IMR-90 (cell line): Measurements from ENCODE around the gene CDKL1. TPM values are rescaled to one million over a fixed set of nuclear protein-coding genes. Genes with fewer than 3 reads are reported as not detected.

Source experiments
- ATAC-seq: fragments of 200-7000 bp; cut with Tn5 transposase; 2 replicates; pipeline ENCODE4 v1.9.1; 2020; ENCODE audit warnings: low read depth, mild to moderate bottlenecking, moderate library complexity
- BruUV-seq: library from RNA; stranded (reverse); fragments of 400-500 nt; replicated peaks from 2 replicates; lab custom pipeline; 2021; lab: Mats Ljungman, UMichigan
- CTCF ChIA-PET: fragments of 300-600 bp; formaldehyde crosslinking; extraction: SDS; loops from one replicate; lab custom pipeline; 2021; ENCODE audit warnings: antibody characterized with exemption; lab: Yijun Ruan, JAX
- POLR2A ChIA-PET: fragments of 300-600 bp; sonication (Branson Sonifier 250); formaldehyde crosslinking; loops from one replicate; lab custom pipeline; 2022; ENCODE audit warnings: antibody characterized with exemption; ENCODE audit not compliant: unreplicated experiment; lab: Charles Lee
- DNase-seq: peaks from one replicate; pipeline ENCODE4 v3.0.0; 2013
- H2AFZ ChIP-seq: replicated peaks from 2 replicates; pipeline ENCODE3; 2013; ENCODE audit warnings: low read length, mild to moderate bottlenecking; ENCODE audit not compliant: poor library complexity
- H2AK5ac ChIP-seq: 2 replicates; pipeline ENCODE4 v1.6.1; 2013; ENCODE audit warnings: low read depth, low read length, inconsistent platforms
- H2AK9ac ChIP-seq: replicated peaks from 2 replicates; pipeline ENCODE3; 2013; ENCODE audit warnings: mild to moderate bottlenecking, low read depth, low read length, moderate library complexity; ENCODE audit not compliant: poor library complexity
- H2BK120ac ChIP-seq: 2 replicates; pipeline ENCODE4 v1.6.1; 2013; ENCODE audit warnings: low read depth, low read length, inconsistent platforms
- H2BK15ac ChIP-seq: 3 replicates; pipeline ENCODE4 v1.6.1; 2013; ENCODE audit warnings: low read depth, low read length, inconsistent platforms
- H2BK20ac ChIP-seq: 2 replicates; pipeline ENCODE4 v1.6.1; 2013; ENCODE audit warnings: low read depth, mild to moderate bottlenecking, inconsistent platforms, low read length, moderate library complexity
- H2BK5ac ChIP-seq: 2 replicates; pipeline ENCODE4 v1.6.1; 2013; ENCODE audit warnings: mild to moderate bottlenecking, low read depth, low read length, inconsistent platforms; ENCODE audit not compliant: poor library complexity, severe bottlenecking
- H3K14ac ChIP-seq: replicated peaks from 2 replicates; pipeline ENCODE4 v1.6.1; 2013; ENCODE audit warnings: low read depth, low read length, inconsistent platforms
- H3K18ac ChIP-seq: 2 replicates; pipeline ENCODE4 v1.6.1; 2013; ENCODE audit warnings: low read depth, low read length, control low read depth
- H3K23ac ChIP-seq: 2 replicates; pipeline ENCODE4 v1.6.1; 2013; ENCODE audit warnings: low read depth, low read length, inconsistent platforms
- H3K27ac ChIP-seq: 2 replicates; pipeline ENCODE4 v1.5.1; 2013; ENCODE audit warnings: mild to moderate bottlenecking, control low read depth, low read length; ENCODE audit not compliant: insufficient read depth
- H3K27me3 ChIP-seq: 2 replicates; pipeline ENCODE4 v1.6.1; 2013; ENCODE audit warnings: low read length; ENCODE audit not compliant: control insufficient read depth, insufficient read depth
- H3K36me3 ChIP-seq: 2 replicates; pipeline ENCODE4 v1.6.1; 2013; ENCODE audit warnings: low read length, mixed read lengths; ENCODE audit not compliant: control insufficient read depth, insufficient read depth
- H3K4ac ChIP-seq: 2 replicates; pipeline ENCODE4 v1.6.1; 2013; ENCODE audit warnings: low read depth, low read length, inconsistent platforms
- H3K4me1 ChIP-seq: 2 replicates; pipeline ENCODE4 v1.6.1; 2013; ENCODE audit warnings: low read length, mixed read lengths; ENCODE audit not compliant: control insufficient read depth, insufficient read depth
- H3K4me2 ChIP-seq: 2 replicates; pipeline ENCODE4 v1.6.1; 2013; ENCODE audit warnings: low read depth, mild to moderate bottlenecking, control low read depth, low read length, moderate library complexity
- H3K4me3 ChIP-seq: 2 replicates; pipeline ENCODE4 v1.5.1; 2013; ENCODE audit warnings: low read depth, mild to moderate bottlenecking, control low read depth, low read length, moderate library complexity; ENCODE audit not compliant: insufficient read depth
- H3K56ac ChIP-seq: 2 replicates; pipeline ENCODE4 v1.6.1; 2013; ENCODE audit warnings: low read length, inconsistent platforms; ENCODE audit not compliant: insufficient read depth; ENCODE audit errors: extremely low read depth
- H3K79me1 ChIP-seq, 2 experiments: 2 replicates each; pipeline ENCODE4 v1.6.1; 2013; ENCODE audit warnings: low read length in 2 of 2, inconsistent platforms in 1 of 2, low read depth in 1 of 2
- H3K9ac ChIP-seq: 2 replicates; pipeline ENCODE4 v1.6.1; 2013; ENCODE audit warnings: low read depth, low read length, control low read depth
- H3K9me1 ChIP-seq: 2 replicates; pipeline ENCODE4 v1.6.1; 2013; ENCODE audit warnings: low read length, inconsistent platforms; ENCODE audit not compliant: insufficient read depth
- H3K9me3 ChIP-seq: 2 replicates; pipeline ENCODE4 v1.6.1; 2013; ENCODE audit warnings: low read length; ENCODE audit not compliant: control insufficient read depth, insufficient read depth
- H4K20me1 ChIP-seq: 2 replicates; pipeline ENCODE4 v1.6.1; 2013; ENCODE audit warnings: low read length, inconsistent platforms; ENCODE audit not compliant: insufficient read depth
- H4K5ac ChIP-seq: 2 replicates; pipeline ENCODE4 v1.6.1; 2013; ENCODE audit warnings: mild to moderate bottlenecking, low read depth, low read length, control low read depth
- H4K8ac ChIP-seq, 2 experiments: 2 replicates each; pipeline ENCODE4 v1.6.1; 2013; ENCODE audit warnings: low read depth in 2 of 2, low read length in 2 of 2, control low read depth in 1 of 2, inconsistent platforms in 1 of 2
- H4K91ac ChIP-seq: 2 replicates; pipeline ENCODE4 v1.6.1; 2013; ENCODE audit warnings: low read depth, low read length, inconsistent platforms; ENCODE audit not compliant: insufficient read depth
- MAZ ChIP-seq: IDR thresholded peaks from 2 replicates; pipeline ENCODE4 v1.6.1; 2012; ENCODE audit warnings: low read depth, mild to moderate bottlenecking, low read length, improper control_type of control experiment, moderate library complexity, borderline replicate concordance
- RAD21 ChIP-seq: IDR thresholded peaks from 2 replicates; pipeline ENCODE4 v1.6.1; 2012; ENCODE audit warnings: low read length, improper control_type of control experiment
- RCOR1 ChIP-seq: IDR thresholded peaks from 2 replicates; pipeline ENCODE4 v1.6.1; 2012; ENCODE audit warnings: mild to moderate bottlenecking, low read length, improper control_type of control experiment; ENCODE audit not compliant: insufficient replicate concordance
- RFX5 ChIP-seq: IDR thresholded peaks from 2 replicates; pipeline ENCODE4 v1.8.0; 2012; ENCODE audit warnings: low read depth, mild to moderate bottlenecking, low read length, moderate library complexity
- SMC3 ChIP-seq: fragments of 150-350 bp; IDR thresholded peaks from 2 replicates; pipeline ENCODE4 v1.6.1; 2016; ENCODE audit warnings: low read depth, mild to moderate bottlenecking, antibody characterized with exemption, low read length, moderate library complexity
- WGBS, 2 experiments: methylation state at CpG; one replicate each; pipeline versions ENCODE4 v1.1.5 to v1.1.7; 2013; ENCODE audit warnings: missing lambda C conversion rate in 2 of 2; ENCODE audit not compliant: insufficient read length in 1 of 2; ENCODE audit errors: extremely low coverage in 2 of 2; 5-methylcytosine and 5-hydroxymethylcytosine counted together
- dilution Hi-C: fragments of 300-500 bp; cut with HindIII; formaldehyde crosslinking; loops from one replicate; pipeline ENCODE4 v1.14.3; 2018; ENCODE audit warnings: low sequenced_read_pairs; ENCODE audit not compliant: unreplicated experiment
- in situ Hi-C: fragments of 300-500 bp; cut with MboI; formaldehyde crosslinking; loops from 3 replicates; pipeline ENCODE4 v1.14.3; 2019; ENCODE audit warnings: low sequenced_read_pairs, inconsistent platforms, mixed read lengths
- intact Hi-C: fragments of 100-400 bp; cut with micrococcal nuclease; formaldehyde crosslinking; loops from 2 replicates; pipeline ENCODE4 v1.10.0; 2022
- polyA plus RNA-seq, 3 experiments: library from polyadenylated mRNA; depleted of rRNA; stranded (reverse); fragments of >200 nt; gene quantifications; 2 replicates each; pipeline ENCODE4 v1.2.3, GENCODE V29; 2012; ENCODE audit warnings: low replicate concordance in 1 of 3
- total RNA-seq: library from RNA; depleted of rRNA; stranded (reverse); fragments of >200 nt; gene quantifications from 2 replicates; pipeline ENCODE4 v1.2.3, GENCODE V29; 2012

The CDKL1 gene
- total and polyA plus RNA-seq, 2 of the 4 experiments (the other 2 are of a cell fraction): 1.9 to 3.8 TPM

- peak overlapping the region; percentile 88 for H3K4me2 ChIP-seq
- H2BK15ac ChIP-seq: peak overlapping the region; percentile 4; the same call in 1 of the 3 replicates
- peak overlapping the region; percentile 60 for H2BK120ac ChIP-seq
- H4K5ac ChIP-seq: peak overlapping the region; percentile 99
- no peaks in the 10 kb centered on the region; a peak in 1 of 4 replicates for H3K79me1 ChIP-seq
- H3K36me3 ChIP-seq: 0 out of 2 replicates have a peak, but pooled peaks cover 3% of the 10 kb centered on the region
- H2BK5ac ChIP-seq: peak overlapping the region; percentile 3
- peak overlapping the region; percentile 2 for H2AK9ac ChIP-seq
- H4K20me1 ChIP-seq: no peaks in the 10 kb centered on the region
- ChIA-PET POLR2A (interaction anchor here (0.5 kb wide), 1 partner anchor 26 kb away, joined by 3 read pairs; no protein-coding TSS in a partner anchor), CTCF (no interaction called here)
- H4K91ac ChIP-seq: peak overlapping the region; percentile 23
- no TSS peak for BruUV-seq
- WGBS, 2 experiments: 100% methylated on average over 1 of the region's 14 CpGs; no CpG with 5 or more reads in 1 of the 2 experiments
- 0 out of 2 replicates have a peak overlapping the region, but pooled peaks have one; percentile 16 for H3K9ac ChIP-seq
- peak overlapping the region; percentile 79 for H3K4ac ChIP-seq
- in situ Hi-C loops (no loop called here), dilution Hi-C loops (no loop called here), intact Hi-C loops (no loop called here)
- no peaks in the 10 kb centered on the region for H3K27me3 ChIP-seq
- peak overlapping the region; percentile 5; the same call in 1 of the 2 replicates for H3K4me3 ChIP-seq
- no peak for TF ChIP-seq MAZ
- TF ChIP-seq RAD21: no peak
- TF ChIP-seq SMC3: no peak
- no peak for TF ChIP-seq RCOR1
- no peak for TF ChIP-seq RFX5
- peak overlapping the region; percentile 82; the same call in 1 of the 2 replicates for H3K27ac ChIP-seq
- H2BK20ac ChIP-seq: peak overlapping the region; percentile 79; the same call in 1 of the 2 replicates
- H2AK5ac ChIP-seq: peak overlapping the region; percentile 52; the same call in 1 of the 2 replicates
- DNase-seq (peak; percentile 14), ATAC-seq (peak; percentile 70)
- peak overlapping the region; percentile 68; the same call in 1 of the 2 replicates for H3K23ac ChIP-seq
- peaks cover 16% of the 10 kb centered on the region for H3K9me1 ChIP-seq
- H4K8ac ChIP-seq: peak overlapping the region; percentile 18 to 82; a peak in 3 of 4 replicates
- H3K14ac ChIP-seq: peak overlapping the region; percentile 91
- H3K4me1 ChIP-seq: peaks cover 7% of the 10 kb centered on the region
- H3K56ac ChIP-seq: no peak overlapping the region
- peak overlapping the region; percentile 87 for H3K18ac ChIP-seq
- peak overlapping the region; percentile 90 for H2AFZ ChIP-seq
- H3K9me3 ChIP-seq: no peaks in the 10 kb centered on the region
These were observed 33.6 kb downstream of the CDKL1 start for GRCh38 chr14:50362764-50363713.
